Smooth muscle cell (in vitro differentiated cells): ENCODE results near the gene STXBP6. TPM values are rescaled to one million over a fixed set of nuclear protein-coding genes. Genes with fewer than 3 reads are reported as not detected.

ENCODE experiments used
- DNase-seq: peaks from one replicate; lab custom pipeline; 2025; ENCODE audit not compliant: unreplicated experiment; lab: John Stamatoyannopoulos, UW
- H2AFZ ChIP-seq: fragments of 200-600 bp; sonication (generic); 2 replicates; pipeline ENCODE4 v1.6.0; 2016; ENCODE audit warnings: antibody characterized with exemption, low read depth, mild to moderate bottlenecking
- H3F3A ChIP-seq: fragments of 200-600 bp; sonication (generic); 2 replicates; pipeline ENCODE4 v1.6.0; 2017; ENCODE audit warnings: antibody characterized with exemption, low read depth
- H3K27ac ChIP-seq: fragments of 200-600 bp; sonication (generic); 2 replicates; pipeline ENCODE4 v1.5.1; 2016; ENCODE audit warnings: low read depth, mild to moderate bottlenecking
- H3K27me3 ChIP-seq: fragments of 200-600 bp; sonication (generic); 2 replicates; pipeline ENCODE4 v1.6.1; 2016; ENCODE audit warnings: low read depth, mild to moderate bottlenecking
- H3K36me3 ChIP-seq: fragments of 200-600 bp; sonication (generic); 2 replicates; pipeline ENCODE4 v1.5.1; 2016; ENCODE audit warnings: low read depth
- H3K4me1 ChIP-seq: fragments of 200-600 bp; sonication (generic); 2 replicates; pipeline ENCODE4 v1.5.1; 2016; ENCODE audit warnings: low read depth
- H3K4me2 ChIP-seq: fragments of 200-600 bp; sonication (generic); 2 replicates; pipeline ENCODE4 v1.6.0; 2016; ENCODE audit warnings: mild to moderate bottlenecking
- H3K4me3 ChIP-seq: fragments of 200-600 bp; sonication (generic); 2 replicates; pipeline ENCODE4 v1.5.1; 2016; ENCODE audit warnings: mild to moderate bottlenecking
- H3K79me2 ChIP-seq: fragments of 200-600 bp; sonication (generic); 2 replicates; pipeline ENCODE4 v1.6.0; 2016; ENCODE audit warnings: low read depth, mild to moderate bottlenecking
- H3K9ac ChIP-seq: fragments of 200-600 bp; sonication (generic); 2 replicates; pipeline ENCODE4 v1.6.0; 2016; ENCODE audit warnings: low read depth
- H3K9me3 ChIP-seq: fragments of 200-600 bp; sonication (generic); replicated peaks from 2 replicates; pipeline ENCODE4 v1.5.1; 2016; ENCODE audit warnings: low read depth
- H4K20me1 ChIP-seq: fragments of 200-600 bp; sonication (generic); 2 replicates; pipeline ENCODE4 v1.6.0; 2016; ENCODE audit warnings: low read depth
- WGBS: methylation state at CpG from one replicate; pipeline ENCODE4 v1.1.7; 2016; ENCODE audit warnings: low lambda C conversion rate; 5-methylcytosine and 5-hydroxymethylcytosine counted together
- polyA plus RNA-seq: library from polyadenylated mRNA; unstranded; fragments of >200 nt; fragmentation: Nextera tagmentation; extraction: Ambion mirVana; gene quantifications from 2 replicates; pipeline ENCODE4 v1.2.1, GENCODE V29; 2016
- total RNA-seq: library from RNA; depleted of rRNA; stranded (reverse); fragments of >200 nt; gene quantifications from 2 replicates; pipeline ENCODE4 v1.2.3, GENCODE V29; 2014
- TF ChIP-seq, protein P1 (sequence below): fragments of 200-600 bp; sonication (generic); IDR thresholded peaks from 2 replicates; pipeline ENCODE4 v1.5.1; 2017; ENCODE audit warnings: borderline replicate concordance, mild to moderate bottlenecking, antibody characterized with exemption; ENCODE audit not compliant: insufficient read depth, poor library complexity, severe bottlenecking

The STXBP6 gene
- total and polyA plus RNA-seq, 2 experiments from 2014 or later: 144 to 170 TPM

DNA sequence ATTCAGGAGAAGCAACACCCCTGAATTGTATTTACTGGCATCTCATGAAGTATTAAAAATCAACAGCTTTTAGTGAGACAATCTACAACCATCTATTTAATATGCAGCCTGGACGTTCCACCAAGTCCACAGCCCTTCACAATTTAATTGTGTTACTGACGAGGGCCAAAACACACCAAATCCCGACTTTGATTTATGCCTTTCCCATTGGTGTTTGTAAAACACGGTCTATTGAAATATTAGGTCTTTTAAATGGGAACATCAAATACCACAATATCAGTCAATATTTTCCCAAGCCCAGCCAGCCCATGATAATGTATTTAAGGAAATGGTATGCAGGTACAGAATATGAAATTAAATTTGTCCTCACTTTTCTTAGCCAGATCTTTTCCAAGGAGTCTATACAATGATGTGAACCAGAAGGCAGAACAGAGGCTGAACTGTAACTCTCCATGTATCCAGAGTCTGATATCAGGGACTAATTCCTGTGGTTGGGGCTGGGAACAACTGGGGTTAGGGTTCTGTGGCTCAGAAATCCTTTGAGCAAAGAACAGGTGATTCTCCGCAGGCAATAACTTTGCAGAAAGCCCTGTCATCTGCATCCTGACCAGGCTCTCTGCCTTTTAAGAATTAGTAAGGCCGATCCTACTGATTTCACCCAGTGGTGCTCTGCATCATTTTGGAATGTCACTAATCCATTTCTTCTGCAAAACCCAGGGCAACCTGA is 236.7 kb downstream of the STXBP6 start:
- H3K4me2 ChIP-seq: no peak overlapping the region
- no peaks in the 10 kb centered on the region for H3K27me3 ChIP-seq
- H3K4me1 ChIP-seq: peaks cover 3% of the 10 kb centered on the region
- H4K20me1 ChIP-seq: peaks cover 34% of the 10 kb centered on the region
- H3K36me3 ChIP-seq: no peaks in the 10 kb centered on the region
- TF ChIP-seq, protein P1, sequence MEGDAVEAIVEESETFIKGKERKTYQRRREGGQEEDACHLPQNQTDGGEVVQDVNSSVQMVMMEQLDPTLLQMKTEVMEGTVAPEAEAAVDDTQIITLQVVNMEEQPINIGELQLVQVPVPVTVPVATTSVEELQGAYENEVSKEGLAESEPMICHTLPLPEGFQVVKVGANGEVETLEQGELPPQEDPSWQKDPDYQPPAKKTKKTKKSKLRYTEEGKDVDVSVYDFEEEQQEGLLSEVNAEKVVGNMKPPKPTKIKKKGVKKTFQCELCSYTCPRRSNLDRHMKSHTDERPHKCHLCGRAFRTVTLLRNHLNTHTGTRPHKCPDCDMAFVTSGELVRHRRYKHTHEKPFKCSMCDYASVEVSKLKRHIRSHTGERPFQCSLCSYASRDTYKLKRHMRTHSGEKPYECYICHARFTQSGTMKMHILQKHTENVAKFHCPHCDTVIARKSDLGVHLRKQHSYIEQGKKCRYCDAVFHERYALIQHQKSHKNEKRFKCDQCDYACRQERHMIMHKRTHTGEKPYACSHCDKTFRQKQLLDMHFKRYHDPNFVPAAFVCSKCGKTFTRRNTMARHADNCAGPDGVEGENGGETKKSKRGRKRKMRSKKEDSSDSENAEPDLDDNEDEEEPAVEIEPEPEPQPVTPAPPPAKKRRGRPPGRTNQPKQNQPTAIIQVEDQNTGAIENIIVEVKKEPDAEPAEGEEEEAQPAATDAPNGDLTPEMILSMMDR: no peak
- WGBS: 65% methylated on average over 6 of the region's 6 CpGs
- H3K4me3 ChIP-seq: no peak overlapping the region
- no peaks in the 10 kb centered on the region for H3K9me3 ChIP-seq
- DNase-seq: no peak
- H3F3A ChIP-seq: peaks cover 4% of the 10 kb centered on the region
- H3K9ac ChIP-seq: no peak overlapping the region
- H3K79me2 ChIP-seq: peaks cover 10% of the 10 kb centered on the region
- H2AFZ ChIP-seq: no peak overlapping the region
- no peak overlapping the region for H3K27ac ChIP-seq

- H3K9me3 ChIP-seq: no peaks in the 10 kb centered on the region
- H4K20me1 ChIP-seq: peaks cover 19% of the 10 kb centered on the region
- H3K4me3 ChIP-seq: no peak overlapping the region
- no peak overlapping the region for H2AFZ ChIP-seq
- H3K79me2 ChIP-seq: peaks cover 10% of the 10 kb centered on the region
- no peaks in the 10 kb centered on the region for H3K36me3 ChIP-seq
- H3K4me1 ChIP-seq: no peaks in the 10 kb centered on the region
- WGBS: 92% methylated on average over 2 of the region's 2 CpGs
- TF ChIP-seq, protein P1: no peak
- no peaks in the 10 kb centered on the region for H3F3A ChIP-seq
- no peaks in the 10 kb centered on the region for H3K27me3 ChIP-seq
- H3K27ac ChIP-seq: no peak overlapping the region
- H3K9ac ChIP-seq: no peak overlapping the region
- no peak overlapping the region for H3K4me2 ChIP-seq
- DNase-seq: no peak
These were observed 240.8 kb downstream of the STXBP6 start for GRCh38 chr14:24809135-24809534.

GRCh38 chr14:24808412-24808811 is 241.5 kb downstream of the STXBP6 start:
- TF ChIP-seq, protein P1: no peak
- no peaks in the 10 kb centered on the region for H3F3A ChIP-seq
- no peaks in the 10 kb centered on the region for H3K9me3 ChIP-seq
- H3K4me1 ChIP-seq: no peaks in the 10 kb centered on the region
- H4K20me1 ChIP-seq: peaks cover 13% of the 10 kb centered on the region
- H2AFZ ChIP-seq: no peak overlapping the region
- peaks cover 10% of the 10 kb centered on the region for H3K79me2 ChIP-seq
- H3K9ac ChIP-seq: no peak overlapping the region
- no peak overlapping the region for H3K4me3 ChIP-seq
- no peaks in the 10 kb centered on the region for H3K36me3 ChIP-seq
- H3K4me2 ChIP-seq: no peak overlapping the region
- WGBS: 96% methylated on average over 6 of the region's 6 CpGs
- no peaks in the 10 kb centered on the region for H3K27me3 ChIP-seq
- no peak overlapping the region for H3K27ac ChIP-seq
- no peak for DNase-seq
